Esophagus muscularis mucosa (tissue), 4 donors: ENCODE data around the gene KLK13. TPM values are rescaled to one million over a fixed set of nuclear protein-coding genes. Genes with fewer than 3 reads are reported as not detected.

Experiments used
- DNase-seq: peaks from one replicate; pipeline ENCODE4 v3.0.0-alpha.2; 2017; ENCODE audit errors: extremely low spot score
- H3K27ac ChIP-seq, 4 donors: fragments of 200-600 bp; sonication (generic); replicated peaks in 1 of 4; 1 replicate in 3 of 4; 2 replicates in 1 of 4; pipeline ENCODE4 v1.5.1; 2016 to 2019; ENCODE audit warnings: mild to moderate bottlenecking in 1 of 4
- H3K27me3 ChIP-seq, 4 donors: fragments of 200-600 bp; sonication (generic); one replicate each; pipeline versions ENCODE4 v1.5.1 to v1.6.0; 2016 to 2019
- H3K36me3 ChIP-seq, 4 donors: fragments of 200-600 bp; sonication (generic); one replicate each; pipeline ENCODE4 v1.5.1; 2016 to 2019
- H3K4me1 ChIP-seq, 4 donors: fragments of 200-600 bp; sonication (generic); one replicate each; pipeline ENCODE4 v1.5.1; 2016 to 2019
- H3K4me3 ChIP-seq, 4 donors: fragments of 200-600 bp; sonication (generic); 1 replicate in 2 of 4; 2 replicates in 2 of 4; pipeline ENCODE4 v1.5.1; 2016 to 2019; ENCODE audit warnings: mild to moderate bottlenecking in 4 of 4, moderate library complexity in 1 of 4
- H3K9me3 ChIP-seq, 4 donors: fragments of 200-600 bp; sonication (generic); 1 replicate in 3 of 4; 2 replicates in 1 of 4; pipeline ENCODE4 v1.5.1; 2016 to 2019
- CTCF ChIP-seq, 3 experiments: fragments of 200-600 bp in 2 of 3; fragments of 450-650 bp in 1 of 3; sonication (generic) in 2 of 3; IDR thresholded peaks; one replicate each; pipeline ENCODE4 v1.5.1; 2017 to 2019; ENCODE audit warnings: antibody characterized with exemption in 3 of 3, mild to moderate bottlenecking in 2 of 3, moderate library complexity in 1 of 3
- EP300 ChIP-seq: sonication (generic); formaldehyde crosslinking; IDR thresholded peaks from one replicate; pipeline ENCODE4 v1.6.1; 2017; ENCODE audit warnings: antibody characterized with exemption
- POLR2A ChIP-seq: fragments of 450-650 bp; IDR thresholded peaks from one replicate; pipeline ENCODE4 v1.6.1; 2017; ENCODE audit warnings: antibody characterized with exemption, moderate library complexity, mild to moderate bottlenecking, low read depth
- POLR2AphosphoS5 ChIP-seq, 2 donors: sonication (generic); formaldehyde crosslinking; IDR thresholded peaks; one replicate each; pipeline ENCODE4 v1.6.1; 2017; ENCODE audit warnings: antibody characterized with exemption in 2 of 2
- WGBS: methylation state at CpG from one replicate; pipeline ENCODE4 v1.1.5; 2018; 5-methylcytosine and 5-hydroxymethylcytosine counted together
- intact Hi-C: fragments of 100-400 bp; cut with DNase I; formaldehyde crosslinking; loops from one replicate; pipeline ENCODE4 v1.15.1; 2023
- total RNA-seq, 4 donors: library from RNA; depleted of rRNA; stranded (reverse); fragments of >200 nt; gene quantifications; one replicate each; pipeline versions ENCODE4 v1.1.0 to v1.2.1, GENCODE V29; 2016

Gene KLK13
- total RNA-seq, 4 donors from 2014 or later: not detected

DNA sequence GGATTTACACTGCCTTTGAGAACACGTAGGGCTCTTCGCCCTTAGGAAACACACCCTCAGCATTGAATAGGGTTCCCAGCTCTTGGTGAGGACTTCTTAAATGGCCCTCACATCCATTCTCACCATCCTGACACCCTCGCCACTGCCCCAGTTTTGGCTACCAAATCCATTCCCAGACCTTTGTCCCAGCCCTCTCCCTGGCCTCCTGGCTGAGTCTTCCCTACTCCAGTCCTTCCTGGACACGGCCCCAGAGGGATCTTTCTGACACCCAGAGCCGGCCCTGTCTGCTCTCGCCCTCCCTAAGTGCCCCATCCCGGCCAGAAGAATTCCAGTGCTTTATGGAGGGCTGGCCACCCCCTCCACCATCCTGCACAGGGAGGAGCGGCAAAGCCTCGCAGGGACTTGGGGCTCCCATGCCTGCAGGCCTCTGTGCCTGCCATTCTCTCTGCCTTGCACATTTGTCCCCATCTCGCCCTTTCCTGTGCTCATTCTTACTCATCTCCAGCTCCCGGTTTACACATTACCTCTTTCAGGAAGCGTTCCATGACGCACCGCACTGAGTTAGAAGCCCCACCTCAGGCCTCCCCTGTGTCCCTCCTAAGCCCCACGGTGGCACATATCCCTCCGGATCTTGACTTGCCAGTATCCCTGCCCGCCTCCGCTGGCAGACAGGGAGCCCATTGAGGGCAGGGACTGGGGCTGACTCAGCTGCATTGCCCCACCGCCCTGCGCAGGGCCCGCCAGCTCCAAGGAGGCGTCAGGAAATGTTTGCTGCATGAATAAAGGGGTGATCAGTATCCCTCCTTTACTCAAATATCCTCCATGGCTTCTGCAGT lies 28.8 kb upstream of the KLK13 start:
- WGBS: 78% methylated on average over 20 of the region's 22 CpGs
- no peaks in the 10 kb centered on the region for H3K9me3 ChIP-seq
- H3K27ac ChIP-seq: no peak overlapping the region
- H3K36me3 ChIP-seq: peaks cover 0 to 9% (median 2%) of the 10 kb centered on the region in 4 donors
- H3K4me3 ChIP-seq: no peak overlapping the region
- H3K4me1 ChIP-seq: peaks cover 0 to 6% (median 4%) of the 10 kb centered on the region in 4 donors
- no peak for TF ChIP-seq POLR2A
- TF ChIP-seq POLR2AphosphoS5 (IDR thresholded peaks at IDR 0.05): no peak
- no peak for TF ChIP-seq CTCF (IDR thresholded peaks at IDR 0.05)
- TF ChIP-seq EP300: no peak
- intact Hi-C loops: no loop called here
- DNase-seq: no peak
- H3K27me3 ChIP-seq: no peaks in the 10 kb centered on the region

- Histone ChIP-seq H3K36me3 (peaks cover 0 to 5% (median 2%) of the 10 kb centered on the region in 4 donors), H3K4me3 (no peak overlapping the region), H3K4me1 (peaks cover 0 to 2% (median under 1%) of the 10 kb centered on the region in 4 donors), H3K9me3 (no peaks in the 10 kb centered on the region), H3K27ac (no peak overlapping the region), H3K27me3 (no peaks in the 10 kb centered on the region)
- DNase-seq: no peak
- intact Hi-C loops: no loop called here
- WGBS: 42% methylated on average over 4 of the region's 8 CpGs
- TF ChIP-seq CTCF (IDR thresholded peaks at IDR 0.05): no peak
- TF ChIP-seq EP300: no peak
- no peak for TF ChIP-seq POLR2AphosphoS5 (IDR thresholded peaks at IDR 0.05)
- TF ChIP-seq POLR2A: no peak
These were observed 28.2 kb upstream of the KLK13 start for GRCh38 chr19:51093101-51093500.

GRCh38 chr19:51091895-51092873 lies 27.3 kb upstream of the KLK13 start:
- Histone ChIP-seq H3K27ac (no peak overlapping the region), H3K27me3 (no peaks in the 10 kb centered on the region), H3K9me3 (no peaks in the 10 kb centered on the region), H3K36me3 (no peaks in the 10 kb centered on the region), H3K4me1 (no peaks in the 10 kb centered on the region), H3K4me3 (no peak overlapping the region)
- intact Hi-C loops: no loop called here
- DNase-seq: no peak
- 52% methylated on average over 16 of the region's 16 CpGs for WGBS
- TF ChIP-seq POLR2A (no peak), POLR2AphosphoS5 (IDR thresholded peaks at IDR 0.05) (no peak), CTCF (IDR thresholded peaks at IDR 0.05) (no peak), EP300 (no peak)

- no peak overlapping the region for H3K4me3 ChIP-seq
- WGBS: 81% methylated on average over 9 of the region's 10 CpGs
- H3K9me3 ChIP-seq: no peaks in the 10 kb centered on the region
- no peak for DNase-seq
- TF ChIP-seq POLR2A (no peak), CTCF (IDR thresholded peaks at IDR 0.05) (no peak), EP300 (no peak), POLR2AphosphoS5 (IDR thresholded peaks at IDR 0.05) (no peak)
- H3K27me3 ChIP-seq: no peaks in the 10 kb centered on the region
- H3K36me3 ChIP-seq: no peaks in the 10 kb centered on the region
- no peak overlapping the region for H3K27ac ChIP-seq
- H3K4me1 ChIP-seq: no peaks in the 10 kb centered on the region
- intact Hi-C loops: no loop called here
These were observed 26.2 kb upstream of the KLK13 start for GRCh38 chr19:51091126-51091525.
